Measurements from ENCODE around the gene FOXD4L6.
"Not testable (repeated sequence)": the region's sequence is repeated elsewhere in the genome, so short reads cannot be mapped to it uniquely, and the experiment has no call there.

The FOXD4L6 gene

DNA sequence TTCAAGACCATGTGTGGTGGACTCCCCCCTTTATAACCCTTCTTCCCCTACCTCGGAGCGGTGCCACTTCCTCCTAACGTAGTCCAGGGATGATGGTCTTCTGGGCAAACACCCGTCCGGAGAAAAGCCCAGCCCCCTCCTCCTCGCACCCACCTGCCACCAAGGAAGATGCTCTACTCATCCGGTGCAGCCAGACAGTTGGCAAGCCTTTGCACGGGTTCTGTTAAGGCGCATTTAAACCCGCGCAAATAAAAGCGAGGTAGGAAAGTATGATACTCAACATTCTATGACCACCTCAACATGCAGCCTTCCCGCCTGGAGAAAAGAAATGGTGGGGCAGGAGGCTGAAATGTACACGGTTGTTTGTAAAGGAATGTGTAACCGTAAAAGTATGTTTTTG, at the start of gene FOXD4L6:
Gene FOXD4L6, minus strand, starts transcription at position 101 of the 400 bp plus-strand sequence. CDS start 298 bp downstream, outside the sequence.
- not testable (repeated sequence) for DNase-seq (ENCODE audit: low read depth)

DNA sequence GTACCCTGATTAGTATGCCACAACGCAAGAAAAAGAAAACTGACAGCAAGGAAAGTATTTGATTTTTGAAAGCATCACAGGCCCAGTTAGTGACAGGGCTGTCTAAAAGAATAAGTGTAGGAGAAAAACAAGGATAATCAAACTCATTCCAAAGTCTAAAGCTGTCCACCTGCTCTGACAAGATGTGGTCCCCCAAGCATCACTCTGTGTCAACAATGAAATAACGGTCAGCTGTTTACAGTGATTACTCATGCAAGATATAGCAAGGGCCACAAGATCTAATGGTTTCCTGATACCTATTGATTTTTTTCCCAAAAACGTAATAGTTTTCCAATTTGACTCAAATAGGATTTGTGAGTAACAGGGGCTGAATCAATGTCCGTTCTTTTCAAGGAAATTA, 46.5 kb upstream of the FOXD4L6 start:
- not testable (repeated sequence) for DNase-seq (ENCODE audit: low read depth)

DNA sequence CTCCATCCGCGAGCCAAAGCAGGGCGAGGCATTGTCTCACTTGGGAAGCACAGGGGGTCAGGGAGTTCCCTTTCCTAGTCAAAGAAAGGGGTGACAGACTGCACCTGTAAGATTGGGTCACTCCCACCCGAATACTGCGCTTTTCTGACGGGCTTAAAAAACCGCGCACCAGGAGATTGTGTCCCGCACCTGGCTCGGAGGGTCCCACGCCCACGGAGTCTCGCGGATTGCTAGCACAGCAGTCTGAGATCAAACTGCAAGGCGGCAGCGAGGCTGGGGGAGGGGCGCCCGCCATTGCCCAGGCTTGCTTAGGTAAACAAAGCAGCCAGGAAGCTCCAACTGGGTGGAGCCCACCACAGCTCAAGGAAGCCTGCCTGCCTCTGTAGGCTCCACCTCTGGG, 21.6 kb upstream of the FOXD4L6 start:
- not testable (repeated sequence) for DNase-seq (ENCODE audit: low read depth)

DNA sequence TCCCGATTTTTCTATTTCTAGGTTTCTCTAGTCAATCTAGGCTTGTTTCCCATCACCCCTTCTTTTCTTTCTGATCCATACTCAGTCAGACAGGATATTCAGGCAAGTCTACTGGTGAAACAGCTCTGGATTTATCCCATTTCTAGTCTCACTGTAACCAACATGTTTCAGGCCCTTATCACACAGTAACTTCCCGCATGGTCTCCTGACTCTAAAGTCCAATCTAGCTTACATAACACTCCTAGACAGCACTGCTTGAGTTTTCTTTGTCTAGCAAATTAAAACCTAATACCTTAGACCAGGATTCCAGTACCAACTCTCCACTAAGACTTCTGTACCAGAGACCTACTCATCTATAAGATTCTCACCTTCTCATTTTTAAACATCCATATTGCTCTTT, 13.4 kb upstream of the FOXD4L6 start:
- not testable (repeated sequence) for DNase-seq (ENCODE audit: low read depth)

DNA sequence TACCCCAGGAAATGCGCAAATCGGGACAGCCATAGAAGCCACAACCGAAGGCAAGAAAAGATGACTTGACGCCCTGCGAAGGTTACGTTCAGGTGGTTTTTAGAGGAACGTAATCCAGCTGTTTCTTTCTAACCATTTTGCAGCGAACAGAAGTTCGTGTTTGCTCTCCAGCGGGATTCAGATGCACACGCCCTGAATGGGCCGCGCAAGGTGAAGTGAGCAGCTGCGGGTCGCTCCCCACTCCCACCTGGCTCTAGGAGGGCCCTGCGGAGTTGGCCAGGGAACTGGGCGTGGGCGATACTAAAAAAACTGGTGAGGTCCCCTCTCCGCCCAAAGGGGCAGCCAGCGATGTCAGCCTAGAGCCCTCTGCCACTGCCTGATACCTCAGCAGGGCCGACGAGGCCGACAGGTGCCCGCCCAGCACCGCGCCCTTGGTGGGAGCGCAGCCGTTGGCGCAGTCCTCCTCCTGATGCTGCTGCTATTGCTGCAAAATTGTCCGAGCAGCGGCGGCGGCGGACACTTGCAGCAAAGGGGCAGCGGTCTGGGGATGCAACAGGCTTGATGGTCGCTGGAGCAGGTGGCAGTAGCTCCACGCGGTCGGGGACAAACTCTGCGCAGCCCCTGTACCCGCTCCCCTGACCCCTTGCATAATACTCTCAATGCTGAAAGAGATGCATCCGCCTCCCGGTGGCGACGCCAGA, 1.6 kb downstream of the FOXD4L6 start:
- not testable (repeated sequence) for DNase-seq (ENCODE audit: low read depth)

DNA sequence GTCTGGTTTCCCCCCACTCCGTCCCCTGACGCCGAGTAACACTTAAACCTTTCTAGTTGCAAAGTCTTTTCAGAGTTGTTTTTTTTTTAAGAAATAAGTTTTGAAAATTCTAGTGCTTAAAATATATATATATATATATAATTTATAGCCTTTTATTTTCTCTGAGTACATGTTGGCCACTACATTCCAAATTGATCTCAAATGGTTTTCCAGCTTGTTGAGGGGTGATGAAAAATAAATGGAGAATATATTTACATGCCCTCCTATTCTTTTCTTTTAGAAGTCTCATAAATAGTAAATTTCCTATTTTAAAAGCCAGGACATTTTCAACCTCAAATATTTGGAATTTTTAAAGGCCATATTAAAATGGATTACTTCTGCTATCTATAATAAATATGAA, 2.5 kb downstream of the FOXD4L6 start:
- not testable (repeated sequence) for DNase-seq (ENCODE audit: low read depth)

DNA sequence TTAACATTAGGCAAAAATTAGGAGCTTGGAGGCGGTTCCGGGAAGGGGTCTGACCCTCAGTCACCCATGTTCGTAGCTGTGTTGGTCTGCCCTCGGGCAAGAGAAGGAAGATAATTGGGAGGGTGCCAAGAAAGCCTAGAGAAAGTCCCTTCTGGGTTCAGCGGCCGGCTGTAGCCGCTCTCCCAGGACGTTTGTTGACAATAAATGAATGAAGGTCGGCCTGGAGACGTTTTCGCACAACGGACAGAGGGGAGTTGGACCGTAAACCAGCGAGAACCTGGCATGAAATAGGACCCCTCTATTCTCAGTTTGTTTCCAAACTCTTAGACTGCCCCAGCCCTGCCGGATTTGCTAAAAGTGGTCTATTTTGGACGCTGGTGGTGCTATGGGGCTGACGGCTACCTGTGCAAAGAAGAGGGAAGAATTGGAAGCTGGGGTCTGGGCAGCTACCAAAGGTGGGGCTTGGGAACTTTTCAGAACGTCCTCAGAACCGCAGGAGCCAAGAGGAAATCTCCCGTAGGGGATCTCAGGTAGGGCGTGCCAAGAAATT, 3.3 kb downstream of the FOXD4L6 start:
- DNase-seq (ENCODE audit: low read depth), result not testable (repeated sequence)

DNA sequence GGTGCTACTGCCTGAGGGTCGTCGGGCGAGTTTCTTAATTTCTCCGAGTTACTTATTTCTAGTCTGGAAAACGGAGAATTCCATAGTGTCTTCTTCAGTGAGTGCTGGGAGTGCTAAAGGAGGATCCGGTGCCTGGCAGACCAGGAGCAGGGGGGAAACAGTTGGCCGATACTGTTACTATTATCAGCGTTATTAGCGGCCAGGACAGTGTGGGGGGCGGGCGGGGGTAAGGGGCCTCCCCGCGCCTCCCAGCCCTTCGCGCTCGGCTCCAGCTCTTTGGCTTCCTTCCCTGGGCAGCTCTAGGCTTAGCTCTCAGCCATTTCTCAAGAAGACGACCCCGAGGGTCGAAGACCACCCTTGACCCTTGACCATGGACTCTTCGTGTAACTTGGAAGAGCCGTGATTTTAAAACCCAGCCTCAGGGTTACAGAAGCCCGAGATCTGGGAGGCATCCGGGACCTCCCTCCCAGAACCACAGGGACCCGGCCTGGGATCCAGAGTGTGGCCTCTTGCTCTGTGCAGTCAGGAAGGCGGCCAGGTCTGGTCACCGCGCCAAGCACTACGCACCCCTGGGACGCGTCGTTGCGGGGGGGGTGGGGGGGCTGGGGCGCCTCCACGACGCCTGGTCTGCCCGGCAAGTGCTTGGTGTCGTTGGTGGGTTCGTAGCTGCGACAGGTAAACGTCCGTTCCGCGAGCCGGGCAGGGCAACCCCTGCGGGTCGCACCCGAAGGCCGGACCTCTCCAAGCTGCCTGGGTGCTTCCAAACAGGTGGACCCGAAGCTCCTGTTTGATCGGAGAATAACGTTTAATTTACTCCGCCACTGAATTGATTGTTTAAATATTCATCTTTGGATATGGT, 4.0 kb downstream of the FOXD4L6 start:
- DNase-seq (ENCODE audit: low read depth), result not testable (repeated sequence)

DNA sequence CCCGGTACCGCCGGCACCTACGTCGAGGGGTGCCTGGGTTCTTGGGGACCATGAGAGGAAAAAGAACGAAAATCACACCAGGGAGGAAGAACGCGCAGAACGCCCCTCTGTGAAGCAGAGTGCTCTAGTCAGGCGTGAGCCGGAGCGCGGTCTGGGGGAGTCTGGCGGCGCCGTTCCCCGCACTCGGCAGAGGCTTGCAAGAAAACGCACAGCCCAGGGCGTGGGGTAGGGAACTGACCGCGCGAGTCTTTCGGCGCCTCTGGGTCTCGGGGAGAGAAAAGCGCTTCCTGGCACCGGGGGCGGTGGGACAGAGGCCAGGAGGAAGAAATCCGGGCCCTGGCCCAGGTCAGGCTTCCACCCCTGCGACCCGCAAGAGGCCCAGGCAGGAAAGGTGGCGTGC, 4.7 kb downstream of the FOXD4L6 start:
- DNase-seq (ENCODE audit: low read depth), result not testable (repeated sequence)

DNA sequence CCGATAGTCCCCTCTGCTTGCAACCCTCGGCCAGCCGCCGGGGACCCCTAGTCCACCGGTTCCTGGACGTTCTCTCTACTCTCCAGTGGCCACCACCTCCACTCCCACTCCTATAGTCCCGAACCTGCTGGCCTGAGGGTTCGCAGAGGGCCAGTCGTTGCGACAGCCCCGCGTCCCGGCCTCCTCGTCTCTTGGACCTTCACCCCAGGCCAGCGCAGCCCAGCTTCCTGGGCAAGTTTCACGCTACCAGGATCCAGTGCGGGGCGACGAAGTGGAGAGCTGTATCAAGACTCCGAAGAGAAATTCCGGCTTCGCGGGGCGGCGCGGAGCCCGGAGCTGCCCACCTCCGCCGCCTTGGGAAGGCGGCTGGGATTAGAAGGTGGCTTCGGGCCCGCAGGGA, 5.1 kb downstream of the FOXD4L6 start:
- not testable (repeated sequence) for DNase-seq (ENCODE audit: low read depth)

DNA sequence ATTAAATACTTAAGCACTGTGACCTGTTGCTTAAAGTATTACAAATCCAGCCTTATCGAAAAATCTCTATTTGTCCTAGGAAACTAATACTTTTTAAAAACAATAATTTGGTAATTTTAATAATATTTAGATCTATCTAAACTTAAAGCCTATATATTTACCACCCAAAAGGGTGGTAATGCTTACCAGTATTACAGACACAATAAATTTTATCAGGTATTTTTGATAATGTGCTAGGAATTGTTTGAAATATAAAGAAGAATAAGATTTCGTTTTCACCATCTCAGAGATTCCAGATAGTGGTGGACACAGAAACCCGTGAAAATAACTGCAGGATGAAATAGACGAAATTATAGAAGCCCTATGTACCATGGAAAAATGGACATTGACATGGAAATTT, 7.8 kb downstream of the FOXD4L6 start:
- DNase-seq (ENCODE audit: low read depth), result not testable (repeated sequence)

DNA sequence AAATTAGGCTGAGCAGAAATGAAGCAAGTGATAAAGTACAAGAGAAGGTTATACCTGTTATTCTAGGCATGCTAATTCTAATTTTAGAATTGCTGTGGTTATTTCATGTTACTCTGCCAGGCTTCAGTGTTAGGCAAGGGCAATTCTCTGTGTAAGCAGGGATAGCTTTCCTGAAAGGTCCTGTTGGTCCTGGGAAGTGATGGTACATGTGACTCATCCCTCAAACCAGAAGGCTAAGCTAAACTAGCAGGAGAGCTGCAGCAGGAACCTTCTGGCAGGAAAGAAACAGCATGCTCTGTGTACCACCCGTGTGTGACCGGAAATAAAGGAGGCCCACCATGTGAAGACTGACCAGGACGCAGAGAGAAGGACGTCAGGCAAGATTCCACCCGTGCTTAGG, 8.8 kb downstream of the FOXD4L6 start:
- not testable (repeated sequence) for DNase-seq (ENCODE audit: low read depth)

DNA sequence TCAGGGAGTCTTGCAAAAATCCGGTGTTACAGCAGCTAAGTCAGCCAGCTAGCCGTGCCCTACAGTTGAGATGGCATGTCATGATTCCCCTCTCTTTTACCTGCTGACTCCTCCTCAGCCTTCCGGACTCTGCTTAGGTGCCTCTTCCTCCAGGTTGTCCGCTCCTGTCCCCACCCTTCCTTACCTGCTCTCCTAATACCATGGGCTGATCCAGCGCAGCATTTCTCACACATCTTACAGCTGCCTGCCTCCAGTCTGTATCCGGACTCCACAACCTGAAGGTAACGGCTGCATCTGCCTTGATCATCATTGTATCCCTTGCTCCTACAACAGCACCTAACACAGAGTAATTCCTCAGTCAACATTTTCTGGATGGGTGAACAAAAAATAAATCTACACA, 9.2 kb downstream of the FOXD4L6 start:
- not testable (repeated sequence) for DNase-seq (ENCODE audit: low read depth)

DNA sequence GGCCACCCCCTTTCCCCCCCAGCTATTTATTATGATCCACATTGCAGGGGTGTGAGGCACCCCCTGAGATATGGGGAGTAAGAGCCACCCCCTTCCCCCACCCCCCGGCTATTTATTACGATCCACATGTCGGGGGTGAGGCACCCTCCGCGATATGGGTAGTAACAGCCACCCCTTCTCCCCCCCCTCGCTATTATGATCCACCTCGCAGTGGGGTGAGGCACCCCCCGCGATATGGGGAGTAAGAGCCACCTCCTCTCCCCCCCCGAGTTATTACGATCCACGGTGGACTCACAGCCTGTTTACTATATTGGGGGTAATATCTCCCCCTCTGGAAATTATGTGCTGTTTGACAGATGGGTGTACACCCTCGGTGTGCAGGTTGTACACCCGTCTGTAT, 15.1 kb downstream of the FOXD4L6 start:
- DNase-seq (ENCODE audit: low read depth), result not testable (repeated sequence)

DNA sequence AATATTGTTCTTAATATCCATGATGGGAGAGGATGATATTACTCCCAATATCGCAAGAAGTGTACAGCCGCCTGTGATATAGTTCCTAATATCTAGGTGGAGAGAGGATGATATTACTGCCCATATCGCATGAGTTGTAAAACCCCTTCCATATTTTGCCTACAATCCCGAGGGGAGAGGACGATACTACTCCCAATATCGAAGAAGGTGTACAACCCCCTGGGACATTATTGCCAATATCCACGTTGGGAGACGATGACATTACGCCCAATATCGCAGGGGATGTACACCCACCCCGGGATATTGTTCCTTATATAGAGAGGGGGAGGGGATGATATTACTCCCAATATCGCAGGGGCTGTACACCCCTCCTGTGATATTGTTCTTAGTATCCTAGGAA, 17.1 kb downstream of the FOXD4L6 start:
- not testable (repeated sequence) for DNase-seq (ENCODE audit: low read depth)

DNA sequence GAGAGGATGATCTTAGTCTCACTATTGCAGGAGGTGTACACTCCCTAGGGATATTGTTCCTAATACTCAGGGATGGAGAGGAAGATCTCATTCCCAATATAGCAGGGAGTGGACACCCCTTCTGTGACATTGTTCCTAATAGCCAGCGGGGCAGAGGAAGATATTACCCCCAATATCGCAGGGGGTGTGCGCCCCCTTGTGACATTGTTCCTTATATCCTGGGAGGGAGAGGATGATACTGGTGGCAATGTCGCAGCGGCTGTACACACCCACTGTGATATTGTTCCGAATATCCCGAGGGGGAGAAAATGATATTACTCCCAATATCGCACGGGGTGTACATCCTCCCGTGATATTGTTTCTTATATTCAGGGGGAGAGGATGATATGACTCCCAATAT, 17.6 kb downstream of the FOXD4L6 start:
- DNase-seq (ENCODE audit: low read depth), result not testable (repeated sequence)

DNA sequence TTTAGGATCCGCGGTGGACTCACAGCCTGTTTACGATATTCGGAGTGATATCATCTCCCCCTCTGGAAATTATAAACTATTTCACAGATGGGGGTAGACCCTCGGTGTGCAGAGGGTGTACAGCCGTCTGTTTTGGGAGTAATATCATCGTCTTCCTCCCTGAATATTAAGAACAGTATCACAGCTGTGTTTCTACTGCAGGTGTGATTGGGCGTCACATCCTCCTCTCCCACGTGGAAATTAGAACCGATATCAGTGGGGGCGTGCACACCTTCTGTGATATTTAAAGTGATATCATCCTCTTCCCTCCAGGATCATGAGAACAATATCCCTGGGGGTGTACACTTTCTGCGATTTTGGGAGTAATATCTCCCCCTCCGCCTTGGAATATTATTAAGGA, 19.2 kb downstream of the FOXD4L6 start:
- not testable (repeated sequence) for DNase-seq (ENCODE audit: low read depth)

DNA sequence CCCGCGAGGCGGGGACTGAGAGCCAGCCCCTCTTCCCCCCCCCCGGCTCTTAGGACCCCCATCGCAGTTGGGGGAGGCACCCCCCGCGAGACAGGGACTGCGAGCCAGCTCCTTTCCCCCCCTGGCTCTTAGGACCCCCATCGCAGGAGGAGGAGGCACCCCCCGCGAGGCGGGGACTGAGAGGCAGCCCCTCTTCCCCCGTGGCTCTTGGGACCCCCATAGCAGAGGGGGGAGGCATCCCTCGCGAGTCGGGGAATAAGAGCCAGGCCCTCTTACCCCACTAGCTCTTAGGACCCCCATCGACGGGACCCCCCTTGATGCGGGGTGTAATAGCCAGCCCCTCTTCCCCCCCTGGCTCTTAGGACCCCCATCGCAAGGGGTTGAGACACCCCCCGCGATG, 19.7 kb downstream of the FOXD4L6 start:
- not testable (repeated sequence) for DNase-seq (ENCODE audit: low read depth)

DNA sequence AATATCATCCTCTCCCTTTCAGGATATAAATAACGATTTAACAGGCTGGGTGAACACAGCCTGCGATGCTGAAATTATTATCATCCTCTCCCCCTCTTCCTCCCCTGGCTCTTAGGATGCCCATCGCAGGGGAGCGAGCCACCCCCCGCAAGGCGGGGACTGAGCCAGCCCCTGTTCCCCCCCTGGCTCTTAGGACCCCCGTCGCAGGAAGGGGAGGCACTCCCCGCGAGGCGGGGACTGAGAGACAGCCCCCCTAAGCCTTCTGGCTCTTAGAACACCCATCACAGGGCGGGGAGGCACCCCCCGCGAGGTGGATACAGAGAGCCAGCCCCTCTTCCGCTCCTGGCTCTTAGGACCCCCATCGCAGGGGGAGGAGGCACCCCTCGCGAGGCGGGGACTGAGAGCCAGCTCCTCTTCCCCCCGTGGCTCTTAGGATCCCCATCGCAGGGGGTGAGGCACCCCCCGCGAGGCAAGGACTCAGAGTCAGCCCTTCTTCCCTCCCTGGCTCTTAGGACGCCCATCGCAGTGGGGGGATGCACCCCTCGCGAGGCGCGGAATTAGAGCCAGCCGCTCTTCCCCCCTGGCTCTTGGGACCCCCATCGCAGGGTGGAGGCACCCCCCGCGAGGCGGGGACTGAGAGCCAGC, 21.9 kb downstream of the FOXD4L6 start:
- not testable (repeated sequence) for DNase-seq (ENCODE audit: low read depth)

DNA sequence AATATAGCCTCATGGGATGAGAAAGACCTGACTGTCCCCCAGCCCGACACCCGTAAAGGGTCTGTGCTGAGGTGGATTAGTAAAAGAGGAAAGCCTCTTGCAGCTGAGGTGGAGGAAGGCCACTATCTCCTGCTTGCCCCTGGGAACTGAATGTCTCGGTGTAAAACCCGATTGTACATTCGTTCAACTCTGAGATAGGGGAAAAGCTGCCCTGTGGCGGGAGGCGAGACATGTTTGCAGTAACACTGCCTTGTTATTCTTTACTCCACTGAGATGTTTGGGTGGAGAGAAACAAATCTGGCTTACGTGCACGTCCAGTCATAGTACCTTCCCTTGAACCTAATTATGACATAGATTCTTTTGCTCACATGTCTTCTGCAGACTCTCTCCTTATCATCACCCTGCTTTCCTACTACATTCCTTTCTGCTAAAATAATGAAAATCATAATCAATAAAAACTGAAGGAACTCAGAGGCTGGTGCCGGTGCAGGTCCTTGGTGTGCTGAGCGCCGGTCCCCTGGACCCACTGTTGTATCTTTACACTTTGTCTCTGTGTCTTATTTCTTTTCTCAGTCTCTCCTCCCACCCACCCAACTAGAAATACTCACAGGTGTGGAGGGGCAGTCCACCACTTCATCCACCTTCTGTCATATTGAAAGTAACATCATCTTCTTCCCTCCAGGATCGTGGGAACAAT, 22.8 kb downstream of the FOXD4L6 start:
- DNase-seq (ENCODE audit: low read depth), result not testable (repeated sequence)

DNA sequence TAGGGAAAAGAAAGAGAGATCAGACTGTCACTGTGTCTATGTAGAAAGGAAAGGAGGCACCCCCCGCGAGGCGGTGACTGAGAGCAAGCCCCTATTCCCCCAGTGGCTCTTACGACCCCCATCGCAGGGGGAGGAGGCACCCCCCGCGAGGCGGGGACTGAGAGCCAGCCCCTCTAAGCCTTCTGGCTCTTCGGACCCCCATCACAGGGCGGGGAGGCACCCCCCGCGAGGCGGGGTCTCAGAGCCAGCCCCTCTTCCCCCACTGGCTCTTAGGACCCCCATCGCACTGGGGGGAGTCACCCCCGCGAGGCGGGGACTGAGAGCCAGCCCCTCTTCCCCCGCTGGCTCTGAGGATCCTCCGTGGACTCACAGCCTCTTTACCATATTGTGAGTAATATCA, 23.9 kb downstream of the FOXD4L6 start:
- not testable (repeated sequence) for DNase-seq (ENCODE audit: low read depth)

DNA sequence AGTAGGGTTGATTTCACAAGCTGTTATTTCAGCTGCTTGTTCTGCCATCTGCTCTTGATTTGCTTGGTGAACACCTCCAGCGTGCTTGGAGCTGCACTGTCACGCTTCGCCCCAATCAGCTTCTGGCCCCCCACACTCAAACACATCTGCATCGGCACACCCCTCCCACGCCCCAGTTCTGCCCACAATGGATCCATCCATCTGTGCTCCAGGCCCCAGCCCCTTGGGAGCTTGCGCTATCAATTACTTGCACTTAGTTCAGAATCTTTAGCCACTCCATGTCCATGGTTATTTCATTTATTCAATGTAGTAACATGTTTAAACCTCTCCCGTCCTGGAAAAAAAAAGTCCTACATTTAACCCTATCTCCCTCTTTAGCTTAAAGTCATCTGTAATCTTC, 28.0 kb downstream of the FOXD4L6 start:
- DNase-seq (ENCODE audit: low read depth), result not testable (repeated sequence)

Data from stimulated activated CD8-positive, alpha-beta memory T cell treated with anti-CD3 and anti-CD28 coated beads, Interleukin-12 subunit alpha, Interleukin-12 subunit beta, amount 100 ng/mL, for 4 hours (primary cell).